ENCODE results near the gene CD96. TPM values are rescaled to one million over a fixed set of nuclear protein-coding genes. Genes with fewer than 3 reads are reported as not detected.

Gene CD96
- total RNA-seq, 1 donor from 2014 or later = 0.17 TPM

DNA sequence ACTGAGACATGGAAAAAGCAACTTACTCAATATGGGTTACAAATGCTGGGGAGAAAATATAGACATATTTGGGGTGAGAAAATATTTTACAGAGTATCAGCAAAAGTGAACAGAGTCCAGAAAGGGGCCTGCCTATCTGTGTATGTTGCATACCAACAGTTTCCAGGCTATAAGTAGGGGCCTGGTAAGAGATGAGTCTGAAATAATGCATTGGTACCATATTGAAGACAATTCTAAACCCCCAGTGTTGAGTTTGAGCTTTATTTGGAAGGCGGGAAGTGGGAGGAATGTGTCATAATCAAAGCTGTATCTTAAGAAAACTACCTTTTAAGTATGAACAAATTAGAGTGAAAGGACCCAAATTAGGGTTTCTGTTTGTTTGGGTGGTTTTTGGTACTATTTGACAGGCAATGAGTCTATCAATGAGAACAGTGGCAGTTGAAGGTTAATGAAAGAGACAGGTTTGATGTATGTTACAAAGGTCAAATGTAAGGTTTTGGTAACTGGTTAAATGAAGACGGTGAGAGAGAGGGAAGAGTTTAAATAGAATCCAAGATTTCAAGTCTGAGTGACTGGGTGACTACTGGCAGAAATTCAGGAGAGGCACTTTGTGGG lies 159.4 kb downstream of the CD96 start:
- no peaks in the 10 kb centered on the region for H3K4me1 Mint-ChIP-seq (ENCODE audit: low read depth)
- no peak overlapping the region for H3K4me3 Mint-ChIP-seq (ENCODE audit: unreplicated experiment)

More for the DNA sequence above, 159.4 kb downstream of the CD96 start:
- Mint-ChIP-seq H3K36me3 (ENCODE audit: low read depth) (no peaks in the 10 kb centered on the region), H3K27ac (ENCODE audit: unreplicated experiment) (no peak overlapping the region), H3K9me3 (ENCODE audit: low read depth) (no peaks in the 10 kb centered on the region), H3K27me3 (ENCODE audit: low read depth) (no peaks in the 10 kb centered on the region)
- no peak for DNase-seq (ENCODE audit: low spot score)
- TF ChIP-seq, protein P1, sequence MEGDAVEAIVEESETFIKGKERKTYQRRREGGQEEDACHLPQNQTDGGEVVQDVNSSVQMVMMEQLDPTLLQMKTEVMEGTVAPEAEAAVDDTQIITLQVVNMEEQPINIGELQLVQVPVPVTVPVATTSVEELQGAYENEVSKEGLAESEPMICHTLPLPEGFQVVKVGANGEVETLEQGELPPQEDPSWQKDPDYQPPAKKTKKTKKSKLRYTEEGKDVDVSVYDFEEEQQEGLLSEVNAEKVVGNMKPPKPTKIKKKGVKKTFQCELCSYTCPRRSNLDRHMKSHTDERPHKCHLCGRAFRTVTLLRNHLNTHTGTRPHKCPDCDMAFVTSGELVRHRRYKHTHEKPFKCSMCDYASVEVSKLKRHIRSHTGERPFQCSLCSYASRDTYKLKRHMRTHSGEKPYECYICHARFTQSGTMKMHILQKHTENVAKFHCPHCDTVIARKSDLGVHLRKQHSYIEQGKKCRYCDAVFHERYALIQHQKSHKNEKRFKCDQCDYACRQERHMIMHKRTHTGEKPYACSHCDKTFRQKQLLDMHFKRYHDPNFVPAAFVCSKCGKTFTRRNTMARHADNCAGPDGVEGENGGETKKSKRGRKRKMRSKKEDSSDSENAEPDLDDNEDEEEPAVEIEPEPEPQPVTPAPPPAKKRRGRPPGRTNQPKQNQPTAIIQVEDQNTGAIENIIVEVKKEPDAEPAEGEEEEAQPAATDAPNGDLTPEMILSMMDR (IDR thresholded peaks at IDR 0.05) = no peak

Other genes starting within 250 kb of the CD96 start
- not detected in 3 replicates for gene ZBED2, start 53.1 kb downstream of the CD96 start, total RNA-seq
- gene PLCXD2, start 132.5 kb downstream of the CD96 start, total RNA-seq = 1.0 to 1.9 TPM (median 1.0 TPM) in 3 replicates